H9 (cell line): ENCODE results near the gene NR0B2. TPM values are rescaled to one million over a fixed set of nuclear protein-coding genes. Genes with fewer than 3 reads are reported as not detected.

Experiments
- DNase-seq: peaks from one replicate; pipeline ENCODE4 v3.0.0-alpha.2; 2017
- H2AFZ ChIP-seq: one replicate; pipeline ENCODE4 v1.6.1; 2013; ENCODE audit warnings: mild to moderate bottlenecking, low read length, control low read depth, moderate library complexity
- H2AK5ac ChIP-seq: 2 replicates; pipeline ENCODE4 v1.6.1; 2013; ENCODE audit warnings: low read length, control low read depth, mixed read lengths; ENCODE audit not compliant: insufficient read length
- H2BK120ac ChIP-seq: one replicate; pipeline ENCODE4 v1.6.1; 2013; ENCODE audit warnings: low read depth, mild to moderate bottlenecking, low read length, control low read depth, inconsistent platforms; ENCODE audit not compliant: poor library complexity, severe bottlenecking
- H2BK12ac ChIP-seq: 2 replicates; pipeline ENCODE4 v1.6.1; 2013; ENCODE audit warnings: low read length, control low read depth, mixed read lengths, low read depth; ENCODE audit not compliant: insufficient read length
- H2BK15ac ChIP-seq: 2 replicates; pipeline ENCODE4 v1.6.1; 2013; ENCODE audit warnings: low read depth, low read length, control low read depth
- H2BK20ac ChIP-seq: one replicate; pipeline ENCODE4 v1.6.1; 2013; ENCODE audit warnings: low read depth, mild to moderate bottlenecking, low read length, control low read depth, inconsistent platforms; ENCODE audit not compliant: poor library complexity, severe bottlenecking
- H2BK5ac ChIP-seq: 2 replicates; pipeline ENCODE4 v1.6.1; 2013; ENCODE audit warnings: low read length, control low read depth, mixed read lengths; ENCODE audit not compliant: insufficient read length
- H3K14ac ChIP-seq: 2 replicates; pipeline ENCODE4 v1.6.1; 2013; ENCODE audit warnings: low read length, control low read depth; ENCODE audit not compliant: insufficient read depth
- H3K18ac ChIP-seq: 2 replicates; pipeline ENCODE4 v1.6.1; 2013; ENCODE audit warnings: low read depth, mild to moderate bottlenecking, mixed read lengths, low read length, control low read depth; ENCODE audit not compliant: insufficient read length
- H3K23ac ChIP-seq: 2 replicates; pipeline ENCODE4 v1.6.1; 2013; ENCODE audit warnings: low read length, control low read depth, mixed read lengths, low read depth; ENCODE audit not compliant: insufficient read length
- H3K23me2 ChIP-seq: 2 replicates; pipeline ENCODE4 v1.6.1; 2013; ENCODE audit warnings: low read depth, mild to moderate bottlenecking, mixed read lengths, low read length, control low read depth; ENCODE audit not compliant: insufficient read length, poor library complexity, severe bottlenecking
- H3K27ac ChIP-seq: 2 replicates; pipeline ENCODE4 v1.5.1; 2013; ENCODE audit warnings: low read length, control low read depth, mixed read lengths, low read depth; ENCODE audit not compliant: insufficient read length
- H3K27me3 ChIP-seq: 2 replicates; pipeline ENCODE4 v1.6.1; 2013; ENCODE audit warnings: low read length, control low read depth, inconsistent platforms; ENCODE audit not compliant: insufficient read depth
- H3K4ac ChIP-seq: 2 replicates; pipeline ENCODE4 v1.6.1; 2013; ENCODE audit warnings: low read depth, mild to moderate bottlenecking, control low read depth, inconsistent platforms, low read length, moderate library complexity
- H3K4me1 ChIP-seq: 2 replicates; pipeline ENCODE4 v1.6.1; 2013; ENCODE audit warnings: low read length, control low read depth, inconsistent platforms; ENCODE audit not compliant: insufficient read depth
- H3K4me2 ChIP-seq: 2 replicates; pipeline ENCODE4 v1.6.1; 2013; ENCODE audit warnings: low read length, control low read depth, mixed read lengths; ENCODE audit not compliant: insufficient read length, insufficient read depth
- H3K56ac ChIP-seq: 2 replicates; pipeline ENCODE4 v1.6.1; 2013; ENCODE audit warnings: low read depth, mild to moderate bottlenecking, mixed read lengths, low read length, control low read depth; ENCODE audit not compliant: insufficient read length
- H3K79me1 ChIP-seq: 2 replicates; pipeline ENCODE4 v1.6.1; 2013; ENCODE audit warnings: low read depth, mild to moderate bottlenecking, moderate library complexity, low read length, control low read depth, inconsistent platforms; ENCODE audit not compliant: insufficient read depth, poor library complexity, severe bottlenecking
- H3K79me2 ChIP-seq: 2 replicates; pipeline ENCODE4 v1.6.1; 2013; ENCODE audit warnings: low read length, control low read depth, inconsistent platforms; ENCODE audit not compliant: insufficient read depth
- H3K9ac ChIP-seq: 2 replicates; pipeline ENCODE4 v1.6.1; 2013; ENCODE audit warnings: low read length, control low read depth, mixed read lengths; ENCODE audit not compliant: insufficient read length; ENCODE audit errors: extremely low read depth
- H3K9me3 ChIP-seq: one replicate; pipeline ENCODE4 v1.6.1; 2013; ENCODE audit warnings: low read depth, low read length, inconsistent platforms; ENCODE audit not compliant: control insufficient read depth
- H3T11ph ChIP-seq: one replicate; pipeline ENCODE4 v1.6.1; 2013; ENCODE audit warnings: mild to moderate bottlenecking, low read length, control low read depth, inconsistent platforms
- H4K20me1 ChIP-seq: one replicate; pipeline ENCODE4 v1.6.1; 2013; ENCODE audit not compliant: control insufficient read depth, insufficient read length, insufficient read depth
- H4K5ac ChIP-seq: 2 replicates; pipeline ENCODE4 v1.6.1; 2013; ENCODE audit warnings: low read depth, mild to moderate bottlenecking, mixed read lengths, low read length, control low read depth; ENCODE audit not compliant: insufficient read length
- H4K8ac ChIP-seq: replicated peaks from 2 replicates; pipeline ENCODE4 v1.6.1; 2013; ENCODE audit warnings: low read length, control low read depth, mixed read lengths, low read depth; ENCODE audit not compliant: insufficient read length
- H4K91ac ChIP-seq: 2 replicates; pipeline ENCODE4 v1.6.1; 2013; ENCODE audit warnings: low read depth, mild to moderate bottlenecking, moderate library complexity, mixed read lengths, low read length, control low read depth; ENCODE audit not compliant: insufficient read length
- H3K27ac Mint-ChIP-seq, 3 experiments: 2 replicates in 2 of 3; 3 replicates in 1 of 3; pipeline ENCODE4 v1.8.0; 2020 to 2021; ENCODE audit warnings: mixed read lengths in 3 of 3, mild to moderate bottlenecking in 1 of 3, moderate library complexity in 1 of 3
- H3K27me3 Mint-ChIP-seq: 2 replicates; pipeline ENCODE4 v1.8.0; 2021; ENCODE audit warnings: low read depth, mild to moderate bottlenecking, moderate library complexity, mixed read lengths
- H3K36me3 Mint-ChIP-seq, 3 experiments: 2 replicates in 2 of 3; 3 replicates in 1 of 3; pipeline ENCODE4 v1.8.0; 2020 to 2021; ENCODE audit warnings: low read depth in 3 of 3, mixed read lengths in 3 of 3; ENCODE audit not compliant: insufficient read depth in 1 of 3
- H3K4me1 Mint-ChIP-seq, 2 experiments: 2 replicates each; pipeline ENCODE4 v1.8.0; 2020; ENCODE audit warnings: mixed read lengths in 2 of 2
- H3K4me3 Mint-ChIP-seq, 2 experiments: 2 replicates in 1 of 2; 3 replicates in 1 of 2; pipeline ENCODE4 v1.8.0; 2020 to 2021; ENCODE audit warnings: mild to moderate bottlenecking in 2 of 2, mixed read lengths in 2 of 2, moderate library complexity in 1 of 2
- H3K9me3 Mint-ChIP-seq, 2 experiments: 2 replicates in 1 of 2; 3 replicates in 1 of 2; pipeline ENCODE4 v1.8.0; 2020; ENCODE audit warnings: mild to moderate bottlenecking in 2 of 2, mixed read lengths in 2 of 2, moderate library complexity in 1 of 2
- CTCF ChIP-seq: fragments of 200-600 bp; sonication (generic); conservative IDR thresholded peaks from 3 replicates; pipeline ENCODE4 v1.8.0; 2021; ENCODE audit warnings: antibody characterized with exemption, mild to moderate bottlenecking
- WGBS: extraction: QIAGEN DNeasy Blood & Tissue Kit; methylation state at CpG from one replicate; pipeline ENCODE4 v1.1.7; 2013; ENCODE audit warnings: missing lambda C conversion rate, low lambda C conversion rate, mixed read lengths; ENCODE audit not compliant: insufficient read length; ENCODE audit errors: extremely low coverage; 5-methylcytosine and 5-hydroxymethylcytosine counted together
- total RNA-seq: library from RNA; stranded (reverse); gene quantifications from 2 replicates; pipeline ENCODE4 v1.2.1, GENCODE V29; 2021

Gene NR0B2
- total RNA-seq, 1 experiment from 2014 or later = not detected

GRCh38 chr1:26907071-26907917 lies 6.5 kb downstream of the NR0B2 start:
- H3K79me2 ChIP-seq = no peaks in the 10 kb centered on the region
- no peak overlapping the region for H4K91ac ChIP-seq
- H3K23me2 ChIP-seq = no peaks in the 10 kb centered on the region
- H2AK5ac ChIP-seq = no peak overlapping the region
- no peak overlapping the region for H3K4me2 ChIP-seq
- H2BK20ac ChIP-seq = no peak overlapping the region
- no peak overlapping the region for H2BK12ac ChIP-seq
- no peaks in the 10 kb centered on the region for H4K20me1 ChIP-seq
- Mint-ChIP-seq H3K4me1 (no peaks in the 10 kb centered on the region), H3K4me3 (no peak overlapping the region), H3K36me3 (no peaks in the 10 kb centered on the region), H3K27me3 (peaks cover 2% of the 10 kb centered on the region), H3K27ac (no peak overlapping the region), H3K9me3 (no peaks in the 10 kb centered on the region)
- H3K4me1 ChIP-seq = no peaks in the 10 kb centered on the region
- H2BK15ac ChIP-seq = no peak overlapping the region
- H3K4ac ChIP-seq = no peak overlapping the region
- H3K27me3 ChIP-seq = no peaks in the 10 kb centered on the region
- H3K18ac ChIP-seq = no peak overlapping the region
- WGBS = no CpG with 5 or more reads among the region's 6 CpGs
- H2BK5ac ChIP-seq = no peak overlapping the region
- no peaks in the 10 kb centered on the region for H3K79me1 ChIP-seq
- no peak overlapping the region for H4K5ac ChIP-seq
- no peak overlapping the region; the same call in 1 of the 2 replicates for H3K14ac ChIP-seq
- H3K9me3 ChIP-seq = no peaks in the 10 kb centered on the region
- H3K56ac ChIP-seq = no peak overlapping the region
- no peak for DNase-seq
- H2BK120ac ChIP-seq = no peak overlapping the region
- no peak overlapping the region for H2AFZ ChIP-seq
- no peak for TF ChIP-seq CTCF
- H3T11ph ChIP-seq = no peak overlapping the region
- no peak overlapping the region for H3K9ac ChIP-seq
- no peak overlapping the region for H3K23ac ChIP-seq
- H3K27ac ChIP-seq = no peak overlapping the region
- no peak overlapping the region for H4K8ac ChIP-seq
